Measurements from ENCODE around the gene MRPL16. TPM values are rescaled to one million over a fixed set of nuclear protein-coding genes. Genes with fewer than 3 reads are reported as not detected.

Gene MRPL16
- total RNA-seq, 1 experiment from 2014 or later = 65.7 TPM

- DNase-seq (ENCODE audit: low read depth) = no peak
Observed at GRCh38 chr11:59771605-59772004, 39.0 kb downstream of the MRPL16 start.

GRCh38 chr11:59770869-59771268 is 39.7 kb downstream of the MRPL16 start:
- no peak for DNase-seq (ENCODE audit: low read depth)

- no peak for DNase-seq (ENCODE audit: low read depth)
Observed at GRCh38 chr11:59770319-59770718, 40.3 kb downstream of the MRPL16 start.

- DNase-seq (ENCODE audit: low read depth) = no peak
Observed at GRCh38 chr11:59769828-59770227, 40.8 kb downstream of the MRPL16 start.

GRCh38 chr11:59769111-59769510 is 41.5 kb downstream of the MRPL16 start:
- no peak for DNase-seq (ENCODE audit: low read depth)

- no peak for DNase-seq (ENCODE audit: low read depth)
Observed at GRCh38 chr11:59767225-59767611, 43.4 kb downstream of the MRPL16 start.

GRCh38 chr11:59766542-59767224 is 43.9 kb downstream of the MRPL16 start:
- DNase-seq (ENCODE audit: low read depth) = no peak

- DNase-seq (ENCODE audit: low read depth) = no peak
Observed at GRCh38 chr11:59765068-59765735, 45.4 kb downstream of the MRPL16 start.

- no peak for DNase-seq (ENCODE audit: low read depth)
Observed at GRCh38 chr11:59761993-59762392, 48.6 kb downstream of the MRPL16 start.

- DNase-seq (ENCODE audit: low read depth) = no peak
Observed at GRCh38 chr11:59760771-59761170, 49.8 kb downstream of the MRPL16 start.

- DNase-seq (ENCODE audit: low read depth) = no peak
Observed at GRCh38 chr11:59759900-59760299, 50.7 kb downstream of the MRPL16 start.

- no peak for DNase-seq (ENCODE audit: low read depth)
Observed at GRCh38 chr11:59758401-59759037, 52.1 kb downstream of the MRPL16 start.

GRCh38 chr11:59756845-59757244 is 53.7 kb downstream of the MRPL16 start:
- DNase-seq (ENCODE audit: low read depth) = peak; percentile 68

- peak; percentile 75 for DNase-seq (ENCODE audit: low read depth)
Observed at GRCh38 chr11:59756558-59756840, 54.1 kb downstream of the MRPL16 start.

Other genes starting within 250 kb of the MRPL16 start
- 31.2 and 41.9 TPM in 2 replicates for gene OSBP, start 195.0 kb downstream of the MRPL16 start, total RNA-seq (2014; rRNA removed; shearing (Covaris generic))
- 38.4 and 45.5 TPM in 2 replicates for gene PATL1, start 141.7 kb downstream of the MRPL16 start, total RNA-seq (2014; rRNA removed; shearing (Covaris generic))
- gene OR10V1, start 96.9 kb downstream of the MRPL16 start, total RNA-seq (2014; rRNA removed; shearing (Covaris generic)) = not detected in 2 replicates
- 35.1 and 52.7 TPM in 2 replicates for gene STX3, start 55.4 kb downstream of the MRPL16 start, total RNA-seq (2014; rRNA removed; shearing (Covaris generic))
- not detected in 2 replicates for gene CBLIF, start 34.7 kb upstream of the MRPL16 start, total RNA-seq (2014; rRNA removed; shearing (Covaris generic))
- gene TCN1, start 55.7 kb upstream of the MRPL16 start, total RNA-seq (2014; rRNA removed; shearing (Covaris generic)) = 0.20 TPM in 1 of 2 replicates, not detected in the other
- not detected in 2 replicates for gene OOSP3, start 68.0 kb upstream of the MRPL16 start, total RNA-seq (2014; rRNA removed; shearing (Covaris generic))
- not detected in 2 replicates for gene OOSP1, start 127.7 kb upstream of the MRPL16 start, total RNA-seq (2014; rRNA removed; shearing (Covaris generic))
- gene OOSP4A, start 153.3 kb upstream of the MRPL16 start, total RNA-seq (2014; rRNA removed; shearing (Covaris generic)) = not detected in 2 replicates
- gene OOSP4B, start 206.4 kb upstream of the MRPL16 start, total RNA-seq (2014; rRNA removed; shearing (Covaris generic)) = not detected in 2 replicates
- gene OOSP2, start 229.6 kb upstream of the MRPL16 start, total RNA-seq (2014; rRNA removed; shearing (Covaris generic)) = not detected in 2 replicates
- gene MS4A3, start 245.9 kb upstream of the MRPL16 start, total RNA-seq (2014; rRNA removed; shearing (Covaris generic)) = not detected in 2 replicates